SK-N-SH (cell line): ENCODE data around the gene POGZ. TPM values are rescaled to one million over a fixed set of nuclear protein-coding genes. Genes with fewer than 3 reads are reported as not detected.

Source experiments
- CTCF ChIA-PET: fragments of 300-600, 350-600 bp; formaldehyde crosslinking; extraction: SDS; loops from one replicate; lab custom pipeline; 2021; lab: Yijun Ruan, JAX
- POLR2A ChIA-PET: fragments of 350-600 bp; sonication (Branson Sonifier 250); formaldehyde crosslinking; extraction: SDS; loops from one replicate; lab custom pipeline; 2020; ENCODE audit warnings: antibody characterized with exemption, inconsistent platforms; lab: Yijun Ruan, JAX
- DNase-seq: peaks from one replicate; pipeline ENCODE4 v3.0.0; 2012
- H2AFZ ChIP-seq: fragments of 200-600 bp; sonication (generic); 2 replicates; pipeline ENCODE4 v1.8.1; 2016; ENCODE audit warnings: antibody characterized with exemption, mild to moderate bottlenecking, low read depth
- H3F3A ChIP-seq: fragments of 200-600 bp; sonication (generic); replicated peaks from 2 replicates; pipeline ENCODE3; 2016; ENCODE audit warnings: antibody characterized with exemption, mild to moderate bottlenecking; ENCODE audit not compliant: insufficient read depth
- H3K27ac ChIP-seq, 2 experiments: fragments of 200-500 bp in 1 of 2; fragments of 200-600 bp in 1 of 2; sonication (Bioruptor generic) in 1 of 2; sonication (generic), shearing (Covaris generic) in 1 of 2; 2 replicates each; pipeline versions ENCODE4 v1.5.1 to v1.6.1; 2014 to 2016; ENCODE audit warnings: low read depth in 2 of 2, inconsistent platforms in 1 of 2, low read length in 1 of 2, mild to moderate bottlenecking in 1 of 2, mixed read lengths in 1 of 2
- H3K27me3 ChIP-seq: fragments of 200-600 bp; sonication (generic), shearing (Covaris generic); 2 replicates; pipeline ENCODE4 v1.6.1; 2016; ENCODE audit warnings: mixed run types; ENCODE audit not compliant: insufficient read depth
- H3K36me3 ChIP-seq, 2 experiments: fragments of 200-500 bp in 1 of 2; fragments of 200-600 bp in 1 of 2; sonication (Bioruptor generic) in 1 of 2; sonication (generic) in 1 of 2; replicated peaks in 1 of 2; 2 replicates each; pipeline versions ENCODE3 to v1.5.1; 2014 to 2016; ENCODE audit warnings: low read length in 1 of 2, mild to moderate bottlenecking in 1 of 2; ENCODE audit not compliant: insufficient read depth in 2 of 2, control insufficient read depth in 1 of 2
- H3K4me1 ChIP-seq, 2 experiments: fragments of 200-500 bp in 1 of 2; fragments of 200-600 bp in 1 of 2; sonication (Bioruptor generic) in 1 of 2; sonication (generic), shearing (Covaris generic) in 1 of 2; 2 replicates each; pipeline versions ENCODE4 v1.5.1 to v1.6.1; 2014 to 2016; ENCODE audit warnings: low read depth in 1 of 2, low read length in 1 of 2, mixed run types in 1 of 2; ENCODE audit not compliant: insufficient read depth in 2 of 2, control insufficient read depth in 1 of 2
- H3K4me2 ChIP-seq: fragments of 200-600 bp; sonication (generic), shearing (Covaris generic); 2 replicates; pipeline ENCODE4 v1.6.1; 2017; ENCODE audit warnings: mixed run types
- H3K4me3 ChIP-seq, 2 experiments: fragments of 200-500 bp in 1 of 2; fragments of 200-600 bp in 1 of 2; sonication (Bioruptor generic) in 1 of 2; sonication (generic), shearing (Covaris generic) in 1 of 2; 2 replicates each; pipeline versions ENCODE4 v1.5.1 to v1.8.1; 2014 to 2016; ENCODE audit warnings: low read depth in 2 of 2, inconsistent platforms in 1 of 2, low read length in 1 of 2, mild to moderate bottlenecking in 1 of 2, mixed read lengths in 1 of 2, moderate library complexity in 1 of 2
- H3K79me2 ChIP-seq: fragments of 200-600 bp; sonication (generic); 2 replicates; pipeline ENCODE4 v1.8.1; 2017; ENCODE audit warnings: mild to moderate bottlenecking; ENCODE audit not compliant: insufficient read depth
- H3K9ac ChIP-seq: fragments of 200-600 bp; sonication (generic); 2 replicates; pipeline ENCODE4 v1.6.1; 2017; ENCODE audit warnings: mixed run types
- H3K9me2 ChIP-seq: fragments of 200-600 bp; sonication (generic); 2 replicates; pipeline ENCODE4 v1.6.1; 2017; ENCODE audit warnings: mixed run types
- H3K9me3 ChIP-seq: fragments of 200-600 bp; sonication (generic); 2 replicates; pipeline ENCODE4 v1.6.1; 2017; ENCODE audit warnings: mixed run types, mild to moderate bottlenecking, moderate library complexity
- H4K20me1 ChIP-seq: fragments of 200-600 bp; sonication (generic); 2 replicates; pipeline ENCODE4 v1.6.1; 2017; ENCODE audit warnings: mild to moderate bottlenecking, mixed run types; ENCODE audit not compliant: insufficient read depth
- ELF1 ChIP-seq: IDR thresholded peaks from 2 replicates; pipeline ENCODE4 v1.4.0; 2012
- GATA2 ChIP-seq: sonication (generic); formaldehyde crosslinking; IDR thresholded peaks from 2 replicates; pipeline ENCODE4 v1.5.0; 2020; ENCODE audit warnings: mild to moderate bottlenecking, missing genetic modification reagents
- JUND ChIP-seq: IDR thresholded peaks from 2 replicates; pipeline ENCODE4 v1.4.0; 2012
- PBX3 ChIP-seq: IDR thresholded peaks from 2 replicates; pipeline ENCODE4; 2012
- POLR2AphosphoS5 ChIP-seq: IDR thresholded peaks from 2 replicates; pipeline ENCODE4 v1.6.1; 2012; ENCODE audit warnings: low read depth, low read length
- RAD21 ChIP-seq: IDR thresholded peaks from 2 replicates; pipeline ENCODE4 v1.6.1; 2012; ENCODE audit warnings: mild to moderate bottlenecking, low read length
- SIN3A ChIP-seq: IDR thresholded peaks from 2 replicates; pipeline ENCODE4 v1.6.1; 2012; ENCODE audit warnings: low read depth, mild to moderate bottlenecking, low read length, moderate library complexity, borderline replicate concordance
- SMC3 ChIP-seq: IDR thresholded peaks from 2 replicates; pipeline ENCODE4 v1.6.1; 2012; ENCODE audit warnings: low read depth, low read length, improper control_type of control experiment
- TCF12 ChIP-seq: IDR thresholded peaks from 2 replicates; pipeline ENCODE4 v1.4.0; 2012
- TEAD4 ChIP-seq: IDR thresholded peaks from 2 replicates; pipeline ENCODE4 v1.4.0; 2012; ENCODE audit warnings: mild to moderate bottlenecking, borderline replicate concordance; ENCODE audit not compliant: insufficient read depth
- USF1 ChIP-seq: IDR thresholded peaks from 2 replicates; pipeline ENCODE4 v1.4.0; 2012; ENCODE audit warnings: low read depth, borderline replicate concordance
- ZBTB33 ChIP-seq: IDR thresholded peaks from 2 replicates; pipeline ENCODE4 v1.4.0; 2012; ENCODE audit warnings: low read depth, borderline replicate concordance
- WGBS: methylation state at CpG from one replicate; pipeline ENCODE4 v1.1.6; 2017; ENCODE audit warnings: low lambda C conversion rate; 5-methylcytosine and 5-hydroxymethylcytosine counted together
- polyA plus RNA-seq, 3 experiments: library from polyadenylated mRNA; depleted of rRNA; stranded (reverse); fragments of >200 nt; gene quantifications; 2 replicates each; pipeline ENCODE4 v1.2.3, GENCODE V29; 2012

Gene POGZ
- polyA plus RNA-seq, 1 of the 3 experiments (the other 2 are of a cell fraction): 23.9 TPM

GRCh38 chr1:151401860-151402259 is 57.4 kb downstream of the POGZ start:
- 97% methylated on average over 2 of the region's 2 CpGs for WGBS
- H3F3A ChIP-seq: peaks cover 33% of the 10 kb centered on the region
- H4K20me1 ChIP-seq: peaks cover 4% of the 10 kb centered on the region
- DNase-seq: no peak
- no peaks in the 10 kb centered on the region for H3K9me2 ChIP-seq
- no peaks in the 10 kb centered on the region for H3K9me3 ChIP-seq
- TF ChIP-seq ZBTB33 (no peak), SIN3A (no peak), PBX3 (no peak), SMC3 (no peak), RAD21 (no peak), USF1 (no peak), ELF1 (no peak), GATA2 (CRISPR knock-in tag) (no peak), TCF12 (no peak), JUND (no peak)
- H3K4me2 ChIP-seq: no peak overlapping the region
- no peaks in the 10 kb centered on the region for H3K27me3 ChIP-seq
- no peak overlapping the region for H3K4me3 ChIP-seq
- H3K9ac ChIP-seq: no peak overlapping the region
- peaks cover 31% of the 10 kb centered on the region for H3K79me2 ChIP-seq
- peaks cover 11 to 12% of the 10 kb centered on the region in 2 experiments; a peak in 3 of 4 replicates for H3K4me1 ChIP-seq
- CTCF ChIA-PET: interaction anchor here (1.0 kb wide), 2 partner anchors 15 to 61 kb away, joined by 3 read pairs; no protein-coding TSS in a partner anchor
- peak overlapping the region in 1 of 2 experiments; percentile 39; a peak in 1 of 4 replicates for H3K27ac ChIP-seq
- H3K36me3 ChIP-seq: peaks cover 36 to 65% of the 10 kb centered on the region in 2 experiments
- no peak overlapping the region for H2AFZ ChIP-seq
- POLR2A ChIA-PET: no interaction called here

GRCh38 chr1:151401125-151401788 is 58.0 kb downstream of the POGZ start:
- H3K27ac ChIP-seq: peak overlapping the region in 1 of 2 experiments; percentile 39; a peak in 1 of 4 replicates
- peak overlapping the region; percentile 84 to 90; a peak in 3 of 4 replicates for H3K4me3 ChIP-seq
- H2AFZ ChIP-seq: no peak overlapping the region
- no peaks in the 10 kb centered on the region for H3K9me3 ChIP-seq
- DNase-seq: no peak
- WGBS: 86% methylated on average over 13 of the region's 13 CpGs
- H3K9ac ChIP-seq: no peak overlapping the region; the same call in 1 of the 2 replicates
- peaks cover 11 to 12% of the 10 kb centered on the region in 2 experiments; a peak in 3 of 4 replicates for H3K4me1 ChIP-seq
- no peaks in the 10 kb centered on the region for H3K9me2 ChIP-seq
- peaks cover 31 to 59% of the 10 kb centered on the region in 2 experiments for H3K36me3 ChIP-seq
- peaks cover 4% of the 10 kb centered on the region for H4K20me1 ChIP-seq
- peaks cover 33% of the 10 kb centered on the region for H3F3A ChIP-seq
- no peaks in the 10 kb centered on the region for H3K27me3 ChIP-seq
- POLR2A ChIA-PET: interaction anchor here (1.4 kb wide), 1 partner anchor 7 kb away, joined by 3 read pairs; no protein-coding TSS in a partner anchor
- H3K79me2 ChIP-seq: peaks cover 31% of the 10 kb centered on the region
- no peak for TF ChIP-seq TEAD4
- peak; percentile 20; the same call in 1 of the 2 replicates for TF ChIP-seq POLR2AphosphoS5
- CTCF ChIA-PET: interaction anchor here (1.0 to 2.5 kb wide), 3 partner anchors 43 to 100 kb away, joined by 3 to 17 read pairs (median 5); no protein-coding TSS in a partner anchor
- peak overlapping the region; percentile 85 for H3K4me2 ChIP-seq
